Fibroblast of upper back skin (primary cell): ENCODE results near the gene ZNF774.
"Not testable (repeated sequence)": the region's sequence is repeated elsewhere in the genome, so short reads cannot be mapped to it uniquely, and the experiment has no call there.

Experiments used
- DNase-seq: peaks from one replicate; pipeline ENCODE4 v3.0.0-alpha.2; 2013

Gene ZNF774

GRCh38 chr15:90352107-90352893 lies at the start of gene ZNF774:
ZNF774 (plus strand) TSS chr15:90352284; CDS start chr15:90354661, 2,377 bp downstream.
- peak; percentile 95 for DNase-seq

GRCh38 chr15:90305355-90305754 lies 46.7 kb upstream of the ZNF774 start:
- not testable (repeated sequence) for DNase-seq

- DNase-seq, result no peak
Measured at GRCh38 chr15:90305932-90306331, 46.2 kb upstream of the ZNF774 start.

- DNase-seq, result no peak
Measured at GRCh38 chr15:90306560-90306959, 45.5 kb upstream of the ZNF774 start.

- DNase-seq, result no peak
Measured at GRCh38 chr15:90307661-90308060, 44.4 kb upstream of the ZNF774 start.

GRCh38 chr15:90309020-90309419 lies 43.1 kb upstream of the ZNF774 start:
- DNase-seq, result no peak

GRCh38 chr15:90315278-90315982 lies 36.7 kb upstream of the ZNF774 start:
- DNase-seq, result peak; percentile 43

GRCh38 chr15:90316139-90316538 lies 35.9 kb upstream of the ZNF774 start:
- no peak for DNase-seq

- DNase-seq, result no peak
Measured at GRCh38 chr15:90318591-90318990, 33.5 kb upstream of the ZNF774 start.

GRCh38 chr15:90320062-90320884 lies 31.8 kb upstream of the ZNF774 start:
- DNase-seq, result peak; percentile 91

GRCh38 chr15:90320885-90321278 lies 31.2 kb upstream of the ZNF774 start:
- no peak for DNase-seq

GRCh38 chr15:90322538-90322937 lies 29.5 kb upstream of the ZNF774 start:
- no peak for DNase-seq

GRCh38 chr15:90325726-90326125 lies 26.4 kb upstream of the ZNF774 start:
- DNase-seq, result no peak

GRCh38 chr15:90326441-90326840 lies 25.6 kb upstream of the ZNF774 start:
- no peak for DNase-seq

- DNase-seq, result no peak
Measured at GRCh38 chr15:90327311-90327710, 24.8 kb upstream of the ZNF774 start.

GRCh38 chr15:90334304-90334731 lies 17.8 kb upstream of the ZNF774 start:
- no peak for DNase-seq

GRCh38 chr15:90336705-90337141 lies 15.4 kb upstream of the ZNF774 start:
- peak; percentile 82 for DNase-seq

- no peak for DNase-seq
Measured at GRCh38 chr15:90337256-90337655, 14.8 kb upstream of the ZNF774 start.

GRCh38 chr15:90338532-90338931 lies 13.6 kb upstream of the ZNF774 start:
- no peak for DNase-seq

- DNase-seq, result no peak
Measured at GRCh38 chr15:90340345-90340744, 11.7 kb upstream of the ZNF774 start.

GRCh38 chr15:90343302-90343790 lies 8.7 kb upstream of the ZNF774 start:
- peak; percentile 50 for DNase-seq

- no peak for DNase-seq
Measured at GRCh38 chr15:90344662-90345061, 7.4 kb upstream of the ZNF774 start.

GRCh38 chr15:90345857-90346256 lies 6.2 kb upstream of the ZNF774 start:
- no peak for DNase-seq
